ENCODE data around the gene CFAP251. TPM values are rescaled to one million over a fixed set of nuclear protein-coding genes. Genes with fewer than 3 reads are reported as not detected.

CFAP251 gene
- total RNA-seq, 4 donors from 2014 or later: 0.66 to 1.9 (median 0.87) TPM

GRCh38 chr12:121905746-121906145, 12.6 kb upstream of the CFAP251 start:
- TF ChIP-seq EP300 (IDR thresholded peaks at IDR 0.05) (no peak), CTCF (IDR thresholded peaks at IDR 0.05) (no peak), POLR2A (IDR thresholded peaks at IDR 0.05; ENCODE audit: low read depth) (no peak), POLR2AphosphoS5 (IDR thresholded peaks at IDR 0.05) (no peak)
- Histone ChIP-seq H3K36me3 (peaks cover 50 to 100% (median 94%) of the 10 kb centered on the region in 4 donors), H3K9me3 (no peaks in the 10 kb centered on the region), H3K4me3 (no peak overlapping the region), H3K27ac (replicated peaks in 1 of 4) (no peak overlapping the region), H3K27me3 (no peaks in the 10 kb centered on the region), H3K4me1 (no peaks in the 10 kb centered on the region)
- WGBS: 73% methylated on average over 4 of the region's 4 CpGs
- intact Hi-C loops (cut with DNase I): no loop called here
- DNase-seq (ENCODE audit: extremely low spot score): no peak

- Histone ChIP-seq H3K36me3 (peaks cover 33 to 96% (median 85%) of the 10 kb centered on the region in 4 donors), H3K4me1 (no peaks in the 10 kb centered on the region), H3K27me3 (no peaks in the 10 kb centered on the region), H3K4me3 (no peak overlapping the region), H3K27ac (replicated peaks in 1 of 4) (no peak overlapping the region), H3K9me3 (no peaks in the 10 kb centered on the region)
- no peak for TF ChIP-seq POLR2A (IDR thresholded peaks at IDR 0.05; ENCODE audit: low read depth)
- no peak for TF ChIP-seq EP300 (IDR thresholded peaks at IDR 0.05)
- intact Hi-C loops (cut with DNase I): no loop called here
- WGBS: 68% methylated on average over 2 of the region's 2 CpGs
- DNase-seq (ENCODE audit: extremely low spot score): no peak
Observed at GRCh38 chr12:121908702-121909101, 9.7 kb upstream of the CFAP251 start.

- no peak overlapping the region for H3K27ac ChIP-seq (replicated peaks in 1 of 4)
- 87% methylated on average over 14 of the region's 14 CpGs for WGBS
- peaks cover 26 to 96% (median 87%) of the 10 kb centered on the region in 4 donors for H3K36me3 ChIP-seq
- no peaks in the 10 kb centered on the region for H3K4me1 ChIP-seq
- H3K9me3 ChIP-seq: no peaks in the 10 kb centered on the region
- DNase-seq (ENCODE audit: extremely low spot score): no peak
- no peak overlapping the region for H3K4me3 ChIP-seq
- no peak for TF ChIP-seq POLR2A (IDR thresholded peaks at IDR 0.05; ENCODE audit: low read depth)
- TF ChIP-seq POLR2AphosphoS5 (IDR thresholded peaks at IDR 0.05): no peak
- TF ChIP-seq CTCF (IDR thresholded peaks at IDR 0.05): no peak
- TF ChIP-seq EP300 (IDR thresholded peaks at IDR 0.05): no peak
- intact Hi-C loops (cut with DNase I): no loop called here
- no peaks in the 10 kb centered on the region for H3K27me3 ChIP-seq
Observed at GRCh38 chr12:121911824-121912585, 6.4 kb upstream of the CFAP251 start.

- intact Hi-C loops (cut with DNase I): no loop called here
- H3K4me3 ChIP-seq: no peak overlapping the region
- WGBS: 82% methylated on average over 5 of the region's 5 CpGs
- peaks cover 4 to 13% (median 11%) of the 10 kb centered on the region in 4 donors for H3K4me1 ChIP-seq
- H3K36me3 ChIP-seq: peaks cover 21 to 76% (median 59%) of the 10 kb centered on the region in 4 donors
- H3K9me3 ChIP-seq: no peaks in the 10 kb centered on the region
- no peak overlapping the region for H3K27ac ChIP-seq (replicated peaks in 1 of 4)
- no peaks in the 10 kb centered on the region for H3K27me3 ChIP-seq
- no peak for DNase-seq (ENCODE audit: extremely low spot score)
- TF ChIP-seq POLR2A (IDR thresholded peaks at IDR 0.05; ENCODE audit: low read depth) (no peak), POLR2AphosphoS5 (IDR thresholded peaks at IDR 0.05) (no peak), CTCF (IDR thresholded peaks at IDR 0.05) (no peak), EP300 (IDR thresholded peaks at IDR 0.05) (no peak)
Observed at GRCh38 chr12:121915841-121916321, 2.5 kb upstream of the CFAP251 start.

- Histone ChIP-seq H3K4me3 (no peak overlapping the region), H3K36me3 (peaks cover 21 to 68% (median 55%) of the 10 kb centered on the region in 4 donors), H3K4me1 (peaks cover 4 to 13% (median 11%) of the 10 kb centered on the region in 4 donors), H3K27me3 (no peaks in the 10 kb centered on the region), H3K27ac (replicated peaks in 1 of 4) (no peak overlapping the region), H3K9me3 (no peaks in the 10 kb centered on the region)
- DNase-seq (ENCODE audit: extremely low spot score): no peak
- 67% methylated on average over 7 of the region's 7 CpGs for WGBS
- intact Hi-C loops (cut with DNase I): no loop called here
- TF ChIP-seq POLR2AphosphoS5 (IDR thresholded peaks at IDR 0.05) (no peak), EP300 (IDR thresholded peaks at IDR 0.05) (no peak), CTCF (IDR thresholded peaks at IDR 0.05) (no peak), POLR2A (IDR thresholded peaks at IDR 0.05; ENCODE audit: low read depth) (no peak)
Observed at GRCh38 chr12:121916719-121917118, 1.7 kb upstream of the CFAP251 start.
